ENCODE data around the gene TSHZ1.

Gene TSHZ1

GRCh38 chr18:75316826-75317225 lies 106.2 kb downstream of the TSHZ1 start:
- DNase-seq (ENCODE audit: low read depth): no peak
- TF ChIP-seq CTCF (conservative IDR thresholded peaks at IDR 0.05; ENCODE audit: low read depth, low read length): no peak
- no peak overlapping the region for H3K4me3 ChIP-seq (ENCODE audit: low read depth, low read length)

GRCh38 chr18:75317300-75317699 lies 106.7 kb downstream of the TSHZ1 start:
- H3K4me3 ChIP-seq (ENCODE audit: low read depth, low read length): no peak overlapping the region
- DNase-seq (ENCODE audit: low read depth): no peak
- no peak for TF ChIP-seq CTCF (conservative IDR thresholded peaks at IDR 0.05; ENCODE audit: low read depth, low read length)

GRCh38 chr18:75317703-75318102 lies 107.1 kb downstream of the TSHZ1 start:
- no peak for TF ChIP-seq CTCF (conservative IDR thresholded peaks at IDR 0.05; ENCODE audit: low read depth, low read length)
- no peak for DNase-seq (ENCODE audit: low read depth)
- H3K4me3 ChIP-seq (ENCODE audit: low read depth, low read length): no peak overlapping the region

- no peak for DNase-seq (ENCODE audit: low read depth)
- TF ChIP-seq CTCF (conservative IDR thresholded peaks at IDR 0.05; ENCODE audit: low read depth, low read length): no peak
- no peak overlapping the region for H3K4me3 ChIP-seq (ENCODE audit: low read depth, low read length)
These were observed 109.3 kb downstream of the TSHZ1 start for GRCh38 chr18:75319905-75320304.

- no peak overlapping the region for H3K4me3 ChIP-seq (ENCODE audit: low read depth, low read length)
- no peak for TF ChIP-seq CTCF (conservative IDR thresholded peaks at IDR 0.05; ENCODE audit: low read depth, low read length)
- DNase-seq (ENCODE audit: low read depth): no peak
These were observed 109.9 kb downstream of the TSHZ1 start for GRCh38 chr18:75320506-75320905.

- no peak overlapping the region for H3K4me3 ChIP-seq (ENCODE audit: low read depth, low read length)
- no peak for DNase-seq (ENCODE audit: low read depth)
- TF ChIP-seq CTCF (conservative IDR thresholded peaks at IDR 0.05; ENCODE audit: low read depth, low read length): no peak
These were observed 110.8 kb downstream of the TSHZ1 start for GRCh38 chr18:75321431-75321830.

GRCh38 chr18:75322206-75322605 lies 111.6 kb downstream of the TSHZ1 start:
- TF ChIP-seq CTCF (conservative IDR thresholded peaks at IDR 0.05; ENCODE audit: low read depth, low read length): no peak
- no peak overlapping the region for H3K4me3 ChIP-seq (ENCODE audit: low read depth, low read length)
- no peak for DNase-seq (ENCODE audit: low read depth)

All from choroid plexus epithelial cell (primary cell).